Measurements from ENCODE around the gene SEMA6A. TPM values are rescaled to one million over a fixed set of nuclear protein-coding genes. Genes with fewer than 3 reads are reported as not detected.

The SEMA6A gene
- total and polyA plus RNA-seq, 10 of the 15 experiments (the other 5 are each of a cell fraction or from before 2014, with no cell fraction given): 0.16 to 10.2 (median 1.1) TPM

GRCh38 chr5:116561658-116562057, 13.0 kb downstream of the SEMA6A start (continued):
- TF ChIP-seq CTCF (IDR thresholded peaks at IDR 0.05 in 2 of 3, conservative IDR thresholded peaks at IDR 0.05 in 1 of 3; ENCODE audit: control insufficient read depth in 2 of 3, extremely low read depth in 1 of 3, insufficient read depth in 1 of 3, low read depth in 3 of 3, low read length in 3 of 3): no peak
- peak; percentile 23; the same call in 1 of the 2 replicates for TF ChIP-seq IKZF1 (conservative IDR thresholded peaks at IDR 0.05)
- no peak for TF ChIP-seq SIN3A (IDR thresholded peaks at IDR 0.05; ENCODE audit: low read depth, low read length)
- TF ChIP-seq MTA2 (IDR thresholded peaks at IDR 0.05; ENCODE audit: low read depth): peak; percentile 76
- TF ChIP-seq MYC (IDR thresholded peaks at IDR 0.05; ENCODE audit: insufficient read depth, insufficient read length, insufficient replicate concordance, low read length, severe bottlenecking): no peak
- TF ChIP-seq IKZF2 (IDR thresholded peaks at IDR 0.05): peak in 1 of 2 experiments; percentile 31; a peak in 2 of 4 replicates
- TF ChIP-seq CHD1 (IDR thresholded peaks at IDR 0.05; ENCODE audit: low read depth, low read length): no peak

- Histone ChIP-seq H3K4me3 (no peak overlapping the region), H3K36me3 (ENCODE audit: control insufficient read depth in 2 of 2, insufficient read depth in 2 of 2, low read length in 1 of 2) (no peaks in the 10 kb centered on the region), H3K9me3 (replicated peaks; ENCODE audit: control insufficient read depth, insufficient read depth, low read length) (no peaks in the 10 kb centered on the region), H4K20me1 (ENCODE audit: control insufficient read depth, insufficient read depth) (no peaks in the 10 kb centered on the region), H3K9ac (ENCODE audit: control insufficient read depth, insufficient read depth, low read length) (no peak overlapping the region), H3K4me2 (ENCODE audit: control insufficient read depth, insufficient read depth) (no peak overlapping the region), H3K4me1 (ENCODE audit: control insufficient read depth, insufficient read depth, low read length) (no peaks in the 10 kb centered on the region), H3K79me2 (ENCODE audit: control insufficient read depth, insufficient read depth, low read length) (no peaks in the 10 kb centered on the region; the same call in 1 of the 2 replicates), H3K27ac (ENCODE audit: control insufficient read depth, insufficient read depth) (no peak overlapping the region), H3K27me3 (replicated peaks in 1 of 2; ENCODE audit: control insufficient read depth in 2 of 2, insufficient read depth in 2 of 2, low read length in 1 of 2) (no peaks in the 10 kb centered on the region), H2AFZ (ENCODE audit: control insufficient read depth, low read depth, low read length) (no peak overlapping the region)
- ChIA-PET SMC1A (ENCODE audit: uncharacterized antibody, unreplicated experiment) (interaction anchor here (1.5 to 2.9 kb wide), 2 partner anchors 12 to 16 kb away, joined by 5 to 26 read pairs; partner anchors contain the start of gene SEMA6A), RAD21 (ENCODE audit: unreplicated experiment) (interaction anchor here (1.1 kb wide), 1 partner anchor 14 kb away, joined by 3 read pairs; no protein-coding TSS in a partner anchor), POLR2A (interaction anchor here (0.7 kb wide), 1 partner anchor 221 kb away, joined by 4 read pairs; no protein-coding TSS in a partner anchor), CTCF (interaction anchor here (0.6 to 1.3 kb wide), 5 partner anchors 9 to 419 kb away, joined by 3 to 5 read pairs (median 3); no protein-coding TSS in a partner anchor)
- DNase-seq (ENCODE audit: low read depth, low spot score): no peak
- TF ChIP-seq TCF12 (IDR thresholded peaks at IDR 0.05; ENCODE audit: low read depth, low read length): no peak
- TF ChIP-seq ATF7 (IDR thresholded peaks at IDR 0.05; ENCODE audit: low read depth): peak; percentile 23; the same call in 1 of the 2 replicates
- no peak for TF ChIP-seq RELA (IDR thresholded peaks at IDR 0.05; ENCODE audit: borderline replicate concordance, partially characterized antibody)
- 70% methylated on average over 4 of the region's 4 CpGs for WGBS (ENCODE audit: insufficient coverage, insufficient replicate concordance, low lambda C conversion rate, missing lambda C conversion rate)
- intact Hi-C loops (cut with micrococcal nuclease; ENCODE audit: unreplicated experiment): loop anchor here (5.0 kb wide), 1 partner anchor 422 kb away; no protein-coding TSS in a partner anchor
- in situ Hi-C loops (cut with MboI): loop anchor here (25.0 kb wide), 1 partner anchor 422 kb away; no protein-coding TSS in a partner anchor
- no peak for FAIRE-seq
- no peak; the same call in 2 of the 3 replicates for ATAC-seq
- no TSS peak for BruUV-seq (replicated peaks)
Observed at GRCh38 chr5:116559673-116560164, 14.9 kb downstream of the SEMA6A start.
